NCI-H345 treated with DMSO at 0.1 percent for 48 hours (cell line): ENCODE measurements around the gene SERHL2.
"Not testable (repeated sequence)": the region's sequence is repeated elsewhere in the genome, so short reads cannot be mapped to it uniquely, and the experiment has no call there.

Experiments
- DNase-seq: peaks from one replicate; lab custom pipeline; 2025; ENCODE audit not compliant: unreplicated experiment; lab: John Stamatoyannopoulos, UW

Gene SERHL2

DNA sequence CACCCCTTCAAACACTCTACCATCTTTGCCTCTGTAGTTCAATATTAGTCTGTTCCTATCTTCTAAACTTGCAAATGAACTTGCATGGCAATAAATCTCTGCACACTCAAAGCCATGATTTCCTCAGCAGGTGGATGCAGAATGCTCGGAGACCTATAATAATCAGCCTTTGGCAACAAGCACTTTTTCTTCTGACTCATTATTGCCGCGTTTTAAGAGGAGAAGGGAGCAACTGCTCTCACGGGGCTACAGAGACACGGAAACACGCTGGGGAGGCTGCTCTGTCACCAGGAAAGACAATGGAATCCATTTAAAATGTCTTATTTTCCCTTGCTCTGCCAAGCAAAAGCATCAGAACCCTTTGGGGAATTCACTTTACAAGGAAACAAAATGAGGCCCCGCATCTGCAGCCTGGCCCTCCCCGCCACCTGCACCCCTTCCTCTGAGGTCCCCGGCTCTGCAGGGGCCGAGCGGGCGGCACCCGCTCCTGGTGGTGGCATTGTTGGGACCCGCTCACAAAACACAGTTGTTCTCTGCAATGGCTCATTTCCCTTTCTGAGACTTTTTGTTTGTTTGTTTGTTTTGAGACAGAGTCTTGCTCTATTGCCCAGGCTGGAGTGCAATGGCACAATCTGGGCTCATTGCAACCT, 18.5 kb upstream of the SERHL2 start:
- not testable (repeated sequence) for DNase-seq

DNA sequence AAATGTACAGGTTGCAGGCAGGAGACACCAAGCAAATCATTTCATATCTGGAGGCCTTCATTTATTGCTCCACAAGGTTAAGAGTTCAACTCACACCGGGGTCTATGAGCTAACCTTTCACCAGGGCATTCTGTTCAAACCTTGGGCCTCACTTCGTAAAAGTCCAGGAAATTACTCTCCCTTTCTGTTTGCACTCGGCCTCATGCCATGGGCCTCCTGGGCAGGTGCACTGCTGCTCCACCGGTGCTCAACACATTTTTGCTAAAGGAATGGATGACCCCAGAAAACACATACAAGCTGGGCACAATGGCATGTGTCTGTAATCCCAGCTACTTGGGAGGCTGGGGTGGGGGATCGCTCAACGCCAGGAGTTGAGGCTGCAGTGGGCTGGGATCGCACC, 17.6 kb upstream of the SERHL2 start:
- DNase-seq: no peak

DNA sequence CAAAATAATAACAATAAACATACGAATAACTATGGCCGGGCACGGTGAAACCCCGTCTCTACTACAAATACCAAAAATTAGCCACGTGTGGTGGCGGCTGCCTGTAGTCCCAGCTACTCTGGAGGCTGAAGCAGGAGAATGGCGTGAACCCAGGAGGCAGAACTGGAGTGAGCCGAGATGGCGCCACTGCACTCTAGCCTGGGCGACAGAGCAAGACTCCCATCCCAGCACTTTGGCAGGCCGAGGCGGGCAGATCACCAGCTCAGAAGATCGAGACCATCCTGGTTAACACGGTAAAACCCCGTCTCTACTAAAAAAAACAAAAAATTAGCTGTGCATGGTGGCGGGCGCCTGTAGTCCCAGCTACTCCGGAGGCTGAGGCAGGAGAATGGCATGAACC, 17.1 kb upstream of the SERHL2 start:
- DNase-seq: not testable (repeated sequence)

DNA sequence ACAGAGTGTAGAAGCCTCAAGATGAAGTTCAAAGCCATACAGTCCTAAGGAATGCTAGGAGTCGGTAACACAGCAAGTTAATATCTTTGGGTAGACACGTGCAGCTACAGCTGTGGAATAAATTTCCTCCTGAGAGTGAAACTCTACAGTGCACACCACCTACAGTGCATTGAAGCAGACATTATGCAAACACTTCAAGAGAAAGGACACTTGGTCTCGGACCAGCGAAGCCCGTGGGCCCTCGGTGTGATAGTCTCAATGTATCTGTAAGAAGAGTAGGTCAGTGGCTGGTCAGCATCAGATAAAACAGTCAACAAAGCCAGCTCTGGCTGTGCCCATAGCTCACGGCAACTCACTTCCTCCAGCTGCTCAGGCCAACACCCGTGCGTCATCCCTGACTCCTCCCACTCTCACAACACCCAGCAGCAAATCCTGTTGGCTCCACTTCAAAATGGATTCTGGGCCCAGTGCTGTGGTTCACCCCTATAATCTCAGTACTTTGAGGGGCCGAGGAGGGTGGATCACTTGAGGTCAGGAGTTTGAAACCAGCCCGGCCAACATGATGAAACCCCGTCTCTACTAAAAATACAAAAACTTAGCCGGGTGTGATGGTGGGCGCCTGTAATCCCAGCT, 16.4 kb upstream of the SERHL2 start:
- not testable (repeated sequence) for DNase-seq

- DNase-seq: not testable (repeated sequence)
These were observed 14.5 kb upstream of the SERHL2 start for GRCh38 chr22:42539236-42539771.

DNA sequence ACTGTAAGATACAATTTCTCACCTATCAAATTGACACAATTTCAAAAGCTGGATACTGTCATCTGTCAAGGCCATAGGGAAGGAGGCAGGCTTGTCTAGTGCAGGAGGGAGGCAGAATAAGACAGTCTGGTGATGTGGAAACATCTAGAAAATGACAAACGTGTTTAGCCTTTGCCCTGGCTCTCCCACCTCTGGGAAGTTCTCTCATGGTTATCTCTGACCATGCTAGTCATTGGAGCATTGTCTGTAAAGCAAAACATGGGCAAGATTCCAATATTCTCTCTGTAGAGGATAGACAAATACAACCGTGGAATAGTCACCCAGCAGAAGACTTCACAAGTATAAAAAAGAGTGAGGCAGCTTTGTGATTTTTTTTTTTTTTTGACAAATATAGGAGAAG, 9.1 kb upstream of the SERHL2 start:
- peak; percentile 7 for DNase-seq

DNA sequence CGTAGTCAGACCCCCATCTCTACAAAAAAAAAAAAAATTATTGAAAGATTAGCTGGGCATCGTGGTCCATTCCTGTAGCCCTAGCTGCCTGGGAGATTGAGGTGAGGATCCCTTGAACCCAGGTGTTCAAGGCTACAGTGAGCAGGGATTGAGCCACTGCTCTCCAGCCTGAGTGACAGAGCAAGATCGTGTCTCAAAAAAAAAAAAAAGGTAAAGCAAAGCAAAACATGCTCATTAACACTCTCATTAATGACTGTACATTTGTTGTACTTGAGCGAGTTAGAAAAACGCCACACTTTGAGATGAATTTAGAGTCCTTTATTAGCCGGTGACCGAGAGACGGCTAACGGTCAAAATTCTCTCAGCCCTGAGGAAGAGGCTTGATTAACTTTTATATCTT, 6.2 kb upstream of the SERHL2 start:
- DNase-seq: no peak

GRCh38 chr22:42548126-42548525, 5.6 kb upstream of the SERHL2 start:
- not testable (repeated sequence) for DNase-seq

- DNase-seq: no peak
These were observed 5.0 kb upstream of the SERHL2 start for GRCh38 chr22:42548597-42549330.

DNA sequence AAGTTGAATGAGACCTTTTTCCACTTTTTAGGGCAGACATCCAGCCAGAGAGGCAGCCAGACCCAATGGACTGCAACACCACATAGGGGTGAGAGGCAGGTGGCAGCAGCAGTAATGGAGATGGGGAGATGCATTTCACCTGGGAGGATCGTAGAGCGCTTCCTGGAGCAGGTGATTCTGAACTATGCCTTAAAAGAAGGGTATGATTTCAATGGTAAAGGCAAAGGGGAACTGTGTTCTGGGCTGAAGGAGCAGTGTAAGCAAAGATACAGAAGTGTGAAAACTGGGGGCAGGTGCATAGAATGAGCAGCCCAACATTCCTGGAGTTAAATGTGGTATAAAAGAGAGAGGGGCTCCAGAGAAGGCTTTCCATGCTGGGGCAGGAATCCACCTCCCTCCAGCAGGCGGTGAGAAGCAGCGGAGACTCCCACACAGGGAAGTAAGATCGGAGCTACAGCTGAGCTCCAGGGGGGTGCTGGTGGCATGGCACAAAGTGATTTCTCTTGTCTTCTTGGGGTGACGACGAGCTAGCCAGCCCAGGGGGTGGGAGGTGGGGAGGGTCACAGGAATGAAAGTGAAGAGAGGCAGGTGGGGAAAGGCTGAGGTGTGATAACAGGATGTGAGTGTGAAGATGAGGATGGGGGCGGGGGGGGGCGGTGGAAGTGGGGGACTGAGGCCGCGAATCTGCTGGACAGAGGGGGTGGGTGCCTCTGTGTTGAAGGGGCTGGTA, 4.3 kb upstream of the SERHL2 start:
- no peak for DNase-seq

DNA sequence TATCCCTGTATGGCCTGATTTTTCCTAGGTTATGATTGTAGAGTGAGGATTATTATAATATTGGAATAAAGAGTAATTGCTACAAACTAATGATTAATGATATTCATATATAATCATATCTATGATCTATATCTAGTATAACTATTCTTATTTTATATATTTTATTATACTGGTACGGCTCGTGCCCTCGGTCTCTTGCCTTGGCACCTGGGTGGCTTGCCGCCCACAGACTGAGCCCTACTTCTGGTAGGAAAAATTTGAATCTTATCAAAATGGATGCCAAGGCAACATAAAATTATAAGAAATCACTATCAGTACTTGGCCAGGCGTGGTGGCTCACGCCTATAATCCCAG, 1.5 kb upstream of the SERHL2 start:
- DNase-seq: not testable (repeated sequence)

DNA sequence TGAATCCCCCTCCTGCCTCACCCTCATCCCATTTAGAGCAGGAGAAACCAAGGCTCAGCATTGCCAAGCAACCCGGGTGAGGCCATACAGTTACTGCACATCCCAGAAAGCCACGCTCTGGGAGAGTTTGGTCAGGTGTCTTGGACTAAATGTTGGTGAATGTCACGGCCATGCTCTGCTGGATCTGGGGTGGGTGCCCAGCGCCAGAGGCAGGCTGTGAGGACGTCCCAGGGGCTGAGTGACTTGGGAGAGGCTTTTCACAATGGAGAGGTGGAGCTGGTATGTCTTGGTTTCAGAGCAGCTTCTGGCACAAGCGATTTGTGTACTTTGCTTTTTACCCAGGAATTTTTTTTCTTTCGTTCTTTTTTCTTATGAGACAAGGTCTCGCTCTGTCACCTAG, 6.6 kb downstream of the SERHL2 start:
- no peak for DNase-seq

DNA sequence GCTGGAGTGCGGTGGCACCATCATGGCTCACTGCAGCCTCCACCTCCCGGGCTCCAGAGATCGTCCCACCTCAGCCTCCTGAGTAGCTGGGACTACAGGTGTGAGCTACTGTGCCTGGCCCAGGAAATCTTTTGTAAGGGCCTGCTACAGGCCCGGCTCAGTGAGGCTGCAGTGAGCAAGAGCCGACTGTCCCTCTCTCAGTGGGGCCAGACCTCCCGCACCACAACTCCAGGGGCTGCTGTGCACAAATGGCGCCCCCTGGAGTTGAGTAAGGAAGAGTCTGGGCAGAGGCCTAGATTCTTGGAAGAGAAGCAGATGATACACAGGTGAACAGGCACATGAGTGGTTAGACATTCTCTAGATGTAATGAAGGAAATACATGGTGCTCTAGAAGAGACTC, 7.0 kb downstream of the SERHL2 start:
- DNase-seq: no peak

- no peak for DNase-seq
These were observed 8.1 kb downstream of the SERHL2 start for GRCh38 chr22:42561856-42562255.

- DNase-seq: no peak
These were observed 8.5 kb downstream of the SERHL2 start for GRCh38 chr22:42562279-42562678.

GRCh38 chr22:42562684-42563083, 8.9 kb downstream of the SERHL2 start:
- no peak for DNase-seq

- not testable (repeated sequence) for DNase-seq
These were observed 10.2 kb downstream of the SERHL2 start for GRCh38 chr22:42563943-42564342.

DNA sequence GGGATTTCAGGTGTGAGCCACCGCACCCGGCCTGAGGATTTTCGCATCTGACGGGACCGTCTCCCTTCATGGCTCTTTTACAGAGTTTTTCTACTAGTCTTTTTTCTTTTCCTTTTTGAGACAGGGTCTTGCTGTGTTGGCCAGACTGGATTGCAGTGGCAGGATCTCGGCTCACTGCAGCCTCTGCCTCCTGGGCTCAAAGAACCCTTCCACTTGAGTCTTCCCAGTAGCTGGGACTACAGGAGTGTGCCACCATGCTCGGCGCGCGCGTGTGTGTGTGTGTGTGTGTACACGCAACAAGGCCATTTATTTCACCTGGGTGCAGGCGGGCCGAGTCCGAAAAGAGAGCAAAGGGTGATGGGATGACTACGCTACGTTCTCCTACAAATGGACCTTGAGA, 10.9 kb downstream of the SERHL2 start:
- no peak for DNase-seq

DNA sequence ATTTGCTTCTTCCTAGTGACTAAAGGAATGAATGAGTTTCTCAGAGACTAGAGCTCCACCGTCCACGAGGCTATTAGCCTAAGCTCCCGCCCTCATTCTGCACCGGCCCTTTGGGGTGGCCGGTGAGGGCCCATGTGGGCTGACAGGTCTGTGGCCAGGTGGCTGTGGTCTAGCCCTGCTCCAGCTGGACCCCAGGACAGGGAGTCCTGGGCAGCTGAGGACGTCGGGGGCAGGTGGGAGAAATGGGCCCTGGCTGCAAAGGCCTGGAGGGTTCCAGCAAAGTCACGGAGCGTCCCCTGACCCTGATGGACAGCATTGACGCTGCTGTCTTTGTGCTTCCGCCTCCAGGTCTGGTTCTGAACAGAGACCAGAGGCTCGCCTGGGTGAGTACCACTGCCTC, 12.2 kb downstream of the SERHL2 start:
- DNase-seq: no peak

- DNase-seq: not testable (repeated sequence)
These were observed 14.2 kb downstream of the SERHL2 start for GRCh38 chr22:42567950-42568349.

- not testable (repeated sequence) for DNase-seq
These were observed 16.8 kb downstream of the SERHL2 start for GRCh38 chr22:42570580-42570979.
